OCI-LY3 (cell line): ENCODE measurements around the gene NMRK1.
A peak's percentile ranks its signal among the peaks of the same experiment; 100 is the strongest.

Source experiments
- H2AFZ ChIP-seq: fragments of 200-600, 300-600 bp; shearing (Covaris generic); 2 replicates; pipeline ENCODE4 v1.6.0; 2014; ENCODE audit warnings: antibody characterized with exemption, low read depth, low read length
- H3K27ac ChIP-seq: fragments of 200-600, 300-600 bp; sonication (generic); 2 replicates; pipeline ENCODE4 v1.5.1; 2014; ENCODE audit warnings: mild to moderate bottlenecking, low read length, moderate library complexity, mixed read lengths
- H3K27me3 ChIP-seq: fragments of 200-600, 300-600 bp; sonication (generic); 2 replicates; pipeline ENCODE4 v1.6.1; 2014; ENCODE audit warnings: low read depth, low read length, mixed read lengths
- H3K36me3 ChIP-seq: fragments of 200-600, 300-600 bp; sonication (generic); replicated peaks from 2 replicates; pipeline ENCODE3; 2014; ENCODE audit warnings: low read depth, low read length, mixed read lengths
- H3K4me1 ChIP-seq: fragments of 300-600, 200-600 bp; sonication (generic); 2 replicates; pipeline ENCODE4 v1.6.1; 2014; ENCODE audit warnings: low read length, mixed read lengths
- H3K4me2 ChIP-seq: fragments of 200-600, 300-600 bp; sonication (generic); 2 replicates; pipeline ENCODE4 v1.6.1; 2014; ENCODE audit warnings: low read length, mixed read lengths
- H3K4me3 ChIP-seq: fragments of 300-600, 200-600 bp; sonication (generic); 2 replicates; pipeline ENCODE4 v1.5.1; 2014; ENCODE audit warnings: antibody characterized with exemption, mild to moderate bottlenecking, low read length, moderate library complexity
- H3K79me2 ChIP-seq: fragments of 300-600, 200-600 bp; shearing (Covaris generic); 2 replicates; pipeline ENCODE4 v1.6.1; 2014; ENCODE audit warnings: mild to moderate bottlenecking, low read length, mixed read lengths
- H3K9ac ChIP-seq: fragments of 300-600, 200-600 bp; shearing (Covaris generic); 2 replicates; pipeline ENCODE4 v1.6.0; 2014; ENCODE audit warnings: mild to moderate bottlenecking, low read length, moderate library complexity
- H3K9me3 ChIP-seq: fragments of 200-600, 300-600 bp; shearing (Covaris generic); 2 replicates; pipeline ENCODE4 v1.6.1; 2014; ENCODE audit warnings: low read length, mixed read lengths; ENCODE audit not compliant: insufficient read depth
- H4K20me1 ChIP-seq: fragments of 200-600, 300-600 bp; sonication (generic); 2 replicates; pipeline ENCODE4 v1.6.1; 2016; ENCODE audit warnings: low read length, mixed read lengths; ENCODE audit not compliant: insufficient read depth
- EZH2phosphoT487 ChIP-seq: fragments of 200-600 bp; shearing (Covaris generic); IDR thresholded peaks from 2 replicates; pipeline ENCODE4 v1.6.1; 2018; ENCODE audit warnings: antibody characterized with exemption, mixed run types, low read depth
- TF ChIP-seq, protein P1 (sequence below): fragments of 200-600, 300-600 bp; sonication (generic); IDR thresholded peaks from 2 replicates; pipeline ENCODE4 v1.5.1; 2014; ENCODE audit warnings: antibody characterized with exemption, low read length, low read depth

Gene NMRK1

GRCh38 chr9:75083188-75083970, 4.6 kb downstream of the NMRK1 start:
- Histone ChIP-seq H3K79me2 (no peaks in the 10 kb centered on the region), H2AFZ (no peak overlapping the region), H3K4me1 (peaks cover 6% of the 10 kb centered on the region), H3K4me2 (no peak overlapping the region), H3K9ac (no peak overlapping the region), H3K27ac (no peak overlapping the region), H3K36me3 (no peaks in the 10 kb centered on the region), H3K9me3 (no peaks in the 10 kb centered on the region), H3K27me3 (0 out of 2 replicates have a peak, but pooled peaks cover 2% of the 10 kb centered on the region), H3K4me3 (no peak overlapping the region), H4K20me1 (no peaks in the 10 kb centered on the region)
- TF ChIP-seq, protein P1, sequence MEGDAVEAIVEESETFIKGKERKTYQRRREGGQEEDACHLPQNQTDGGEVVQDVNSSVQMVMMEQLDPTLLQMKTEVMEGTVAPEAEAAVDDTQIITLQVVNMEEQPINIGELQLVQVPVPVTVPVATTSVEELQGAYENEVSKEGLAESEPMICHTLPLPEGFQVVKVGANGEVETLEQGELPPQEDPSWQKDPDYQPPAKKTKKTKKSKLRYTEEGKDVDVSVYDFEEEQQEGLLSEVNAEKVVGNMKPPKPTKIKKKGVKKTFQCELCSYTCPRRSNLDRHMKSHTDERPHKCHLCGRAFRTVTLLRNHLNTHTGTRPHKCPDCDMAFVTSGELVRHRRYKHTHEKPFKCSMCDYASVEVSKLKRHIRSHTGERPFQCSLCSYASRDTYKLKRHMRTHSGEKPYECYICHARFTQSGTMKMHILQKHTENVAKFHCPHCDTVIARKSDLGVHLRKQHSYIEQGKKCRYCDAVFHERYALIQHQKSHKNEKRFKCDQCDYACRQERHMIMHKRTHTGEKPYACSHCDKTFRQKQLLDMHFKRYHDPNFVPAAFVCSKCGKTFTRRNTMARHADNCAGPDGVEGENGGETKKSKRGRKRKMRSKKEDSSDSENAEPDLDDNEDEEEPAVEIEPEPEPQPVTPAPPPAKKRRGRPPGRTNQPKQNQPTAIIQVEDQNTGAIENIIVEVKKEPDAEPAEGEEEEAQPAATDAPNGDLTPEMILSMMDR: no peak

- Histone ChIP-seq H3K9ac (no peak overlapping the region), H3K27me3 (0 out of 2 replicates have a peak, but pooled peaks cover 2% of the 10 kb centered on the region), H4K20me1 (no peaks in the 10 kb centered on the region), H3K4me2 (no peak overlapping the region), H2AFZ (no peak overlapping the region), H3K79me2 (no peaks in the 10 kb centered on the region), H3K9me3 (no peaks in the 10 kb centered on the region), H3K4me1 (no peaks in the 10 kb centered on the region), H3K36me3 (no peaks in the 10 kb centered on the region), H3K4me3 (no peak overlapping the region), H3K27ac (no peak overlapping the region)
- no peak for TF ChIP-seq EZH2phosphoT487
- TF ChIP-seq, protein P1: no peak
Measured at GRCh38 chr9:75081632-75082031, 6.3 kb downstream of the NMRK1 start.

DNA sequence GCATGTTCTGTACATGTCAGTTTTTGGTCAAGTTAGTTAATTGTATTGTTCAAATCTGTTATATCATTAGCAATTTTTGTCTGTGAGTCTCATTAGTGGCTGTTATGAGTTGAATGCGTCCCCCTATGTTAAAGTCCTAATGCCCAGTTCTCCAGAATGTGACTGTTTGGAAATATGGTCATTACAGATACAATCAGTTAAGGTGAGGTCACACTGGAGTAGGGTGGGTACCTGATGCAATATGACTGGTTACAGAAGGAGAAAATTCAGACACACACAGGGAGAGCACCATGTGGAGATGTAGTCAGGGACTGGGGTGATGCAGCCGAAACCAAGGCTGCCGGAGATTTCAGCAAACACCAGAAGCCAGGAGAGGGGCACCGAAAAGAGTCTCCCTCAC, 15.1 kb downstream of the NMRK1 start:
- Histone ChIP-seq H3K4me2 (no peak overlapping the region), H3K36me3 (no peaks in the 10 kb centered on the region), H3K4me1 (peaks cover 4% of the 10 kb centered on the region; the same call in 1 of the 2 replicates), H2AFZ (no peak overlapping the region), H3K9me3 (no peaks in the 10 kb centered on the region), H3K9ac (no peak overlapping the region), H3K27ac (no peak overlapping the region), H3K4me3 (no peak overlapping the region), H3K27me3 (no peaks in the 10 kb centered on the region), H3K79me2 (no peaks in the 10 kb centered on the region), H4K20me1 (no peaks in the 10 kb centered on the region)
- no peak for TF ChIP-seq EZH2phosphoT487
- TF ChIP-seq, protein P1: no peak

- no peaks in the 10 kb centered on the region for H3K9me3 ChIP-seq
- H3K4me1 ChIP-seq: peaks cover 4% of the 10 kb centered on the region; the same call in 1 of the 2 replicates
- no peaks in the 10 kb centered on the region for H4K20me1 ChIP-seq
- peak overlapping the region; percentile 15; the same call in 1 of the 2 replicates for H3K4me2 ChIP-seq
- no peaks in the 10 kb centered on the region for H3K36me3 ChIP-seq
- peak overlapping the region; percentile 53; the same call in 1 of the 2 replicates for H2AFZ ChIP-seq
- no peak overlapping the region for H3K9ac ChIP-seq
- no peaks in the 10 kb centered on the region for H3K27me3 ChIP-seq
- no peak for TF ChIP-seq EZH2phosphoT487
- TF ChIP-seq, protein P1: no peak
- H3K79me2 ChIP-seq: no peaks in the 10 kb centered on the region
- H3K4me3 ChIP-seq: no peak overlapping the region
- H3K27ac ChIP-seq: no peak overlapping the region
Measured at GRCh38 chr9:75071530-75072122, 16.3 kb downstream of the NMRK1 start.
